HepG2 (cell line): ENCODE results near the gene TXNL4B. TPM values are rescaled to one million over a fixed set of nuclear protein-coding genes. Genes with fewer than 3 reads are reported as not detected.
A peak's percentile ranks its signal among the peaks of the same experiment; 100 is the strongest.

Experiments
- ASH2L ChIP-seq: fragments of 300-600, 200-600 bp; sonication (generic); IDR thresholded peaks from 2 replicates; pipeline ENCODE4 v1.7.0; 2017; ENCODE audit warnings: low read depth, mild to moderate bottlenecking, moderate library complexity, mixed read lengths, low read length; ENCODE audit not compliant: insufficient read length
- DMAP1 ChIP-seq: IDR thresholded peaks from 2 replicates; pipeline ENCODE4 v1.6.1; 2016
- EHMT2 ChIP-seq: fragments of 200-600 bp; sonication (generic); IDR thresholded peaks from 2 replicates; pipeline ENCODE4 v1.7.0; 2017; ENCODE audit warnings: antibody characterized with exemption, low read depth, low read length, borderline replicate concordance
- FOXC1 ChIP-seq: sonication (generic); formaldehyde crosslinking; IDR thresholded peaks from 2 replicates; pipeline ENCODE4 v1.8.0; 2022; ENCODE audit warnings: mild to moderate bottlenecking, missing genetic modification reagents, borderline replicate concordance
- SP5 ChIP-seq: IDR thresholded peaks from 2 replicates; pipeline ENCODE4 v1.6.1; 2016; ENCODE audit warnings: low read depth, borderline replicate concordance
- TBX2 ChIP-seq: sonication (generic); formaldehyde crosslinking; IDR thresholded peaks from 2 replicates; pipeline ENCODE4 v1.5.0; 2020; ENCODE audit warnings: missing genetic modification reagents, mild to moderate bottlenecking, borderline replicate concordance
- polyA plus RNA-seq, 8 experiments: library from polyadenylated mRNA; depleted of rRNA in 3 of 8; stranded (reverse) in 7 of 8; unstranded in 1 of 8; fragments of >200 nt; fragmentation: Illumina TruSeq in 4 of 8; extraction: Trizol in 4 of 8; gene quantifications; 2 replicates each; pipeline versions ENCODE4 v1.2.1 to v1.2.3, GENCODE V29; 2011 to 2016; ENCODE audit warnings: low read depth in 4 of 8, missing spikeins in 1 of 8, mixed read lengths in 1 of 8; ENCODE audit not compliant: insufficient read depth in 1 of 8
- total RNA-seq, 5 experiments: library from RNA; depleted of rRNA; stranded (reverse); fragments of >200 nt; fragmentation: Illumina TruSeq; extraction: Trizol; gene quantifications; 2 replicates each; pipeline ENCODE4 v1.2.3, GENCODE V29; 2016; ENCODE audit warnings: low read depth in 1 of 5
- TF ChIP-seq, protein P1 (sequence below): IDR thresholded peaks from 2 replicates; pipeline ENCODE4 v1.6.1; 2016; ENCODE audit warnings: mild to moderate bottlenecking
- TF ChIP-seq, protein P2 (sequence below): sonication (generic); formaldehyde crosslinking; IDR thresholded peaks from 2 replicates; pipeline ENCODE4 v1.4.0; 2020; ENCODE audit warnings: missing genetic modification reagents
- TF ChIP-seq, protein P3 (sequence below): sonication (generic); formaldehyde crosslinking; IDR thresholded peaks from 2 replicates; pipeline ENCODE4 v1.4.0; 2020; ENCODE audit warnings: missing genetic modification reagents
- TF ChIP-seq, protein P4 (sequence below): sonication (generic); formaldehyde crosslinking; IDR thresholded peaks from 2 replicates; pipeline ENCODE4 v1.4.0; 2020; ENCODE audit warnings: missing genetic modification reagents, borderline replicate concordance
- TF ChIP-seq, protein P5 (sequence below): sonication (generic); formaldehyde crosslinking; conservative IDR thresholded peaks from 2 replicates; pipeline ENCODE4 v1.4.0; 2020; ENCODE audit warnings: missing genetic modification reagents
- TF ChIP-seq, protein P6 (sequence below): sonication (generic); formaldehyde crosslinking; IDR thresholded peaks from 2 replicates; pipeline ENCODE4 v1.5.1; 2020; ENCODE audit warnings: mild to moderate bottlenecking, missing genetic modification reagents, moderate library complexity

TXNL4B gene
- total and polyA plus RNA-seq, 2 of the 13 experiments (the other 11 are each of a cell fraction or from before 2014, with no cell fraction given), result 17.4 to 18.3 TPM

DNA sequence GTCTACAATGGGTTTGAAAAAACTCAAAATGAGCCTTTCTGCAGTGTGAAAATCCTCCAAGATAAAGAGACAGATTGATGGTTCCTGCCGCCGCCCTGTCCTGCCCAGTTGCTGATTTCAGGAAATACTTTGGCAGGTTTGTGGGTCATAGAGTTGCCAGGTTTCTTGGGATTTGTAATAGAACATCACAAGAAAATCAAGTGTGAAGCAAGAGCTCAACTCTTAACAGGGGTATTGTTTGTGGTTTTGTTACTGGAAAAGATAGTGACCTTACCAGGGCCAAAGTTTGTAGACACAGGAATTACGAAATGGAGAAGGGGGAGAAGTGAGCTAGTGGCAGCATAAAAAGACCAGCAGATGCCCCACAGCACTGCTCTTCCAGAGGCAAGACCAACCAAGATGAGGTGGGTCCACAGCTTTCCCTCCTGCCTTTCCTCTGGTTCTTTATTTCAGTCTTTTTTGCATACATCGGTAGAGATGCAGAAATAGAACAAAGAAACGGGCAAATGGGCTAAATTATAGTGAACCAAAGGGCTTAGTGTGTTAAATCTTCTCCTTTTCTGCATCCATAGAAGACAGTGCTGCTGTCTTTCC, 39.1 kb downstream of the TXNL4B start, which contains the start of gene HP (continued):
- TF ChIP-seq, protein P1, sequence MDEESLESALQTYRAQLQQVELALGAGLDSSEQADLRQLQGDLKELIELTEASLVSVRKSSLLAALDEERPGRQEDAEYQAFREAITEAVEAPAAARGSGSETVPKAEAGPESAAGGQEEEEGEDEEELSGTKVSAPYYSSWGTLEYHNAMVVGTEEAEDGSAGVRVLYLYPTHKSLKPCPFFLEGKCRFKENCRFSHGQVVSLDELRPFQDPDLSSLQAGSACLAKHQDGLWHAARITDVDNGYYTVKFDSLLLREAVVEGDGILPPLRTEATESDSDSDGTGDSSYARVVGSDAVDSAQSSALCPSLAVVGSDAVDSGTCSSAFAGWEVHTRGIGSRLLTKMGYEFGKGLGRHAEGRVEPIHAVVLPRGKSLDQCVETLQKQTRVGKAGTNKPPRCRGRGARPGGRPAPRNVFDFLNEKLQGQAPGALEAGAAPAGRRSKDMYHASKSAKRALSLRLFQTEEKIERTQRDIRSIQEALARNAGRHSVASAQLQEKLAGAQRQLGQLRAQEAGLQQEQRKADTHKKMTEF (CRISPR knock-in tag), result peak; percentile 80
- peak; percentile 60; the same call in 1 of the 2 replicates for TF ChIP-seq DMAP1 (CRISPR knock-in tag)
- TF ChIP-seq, protein P2, sequence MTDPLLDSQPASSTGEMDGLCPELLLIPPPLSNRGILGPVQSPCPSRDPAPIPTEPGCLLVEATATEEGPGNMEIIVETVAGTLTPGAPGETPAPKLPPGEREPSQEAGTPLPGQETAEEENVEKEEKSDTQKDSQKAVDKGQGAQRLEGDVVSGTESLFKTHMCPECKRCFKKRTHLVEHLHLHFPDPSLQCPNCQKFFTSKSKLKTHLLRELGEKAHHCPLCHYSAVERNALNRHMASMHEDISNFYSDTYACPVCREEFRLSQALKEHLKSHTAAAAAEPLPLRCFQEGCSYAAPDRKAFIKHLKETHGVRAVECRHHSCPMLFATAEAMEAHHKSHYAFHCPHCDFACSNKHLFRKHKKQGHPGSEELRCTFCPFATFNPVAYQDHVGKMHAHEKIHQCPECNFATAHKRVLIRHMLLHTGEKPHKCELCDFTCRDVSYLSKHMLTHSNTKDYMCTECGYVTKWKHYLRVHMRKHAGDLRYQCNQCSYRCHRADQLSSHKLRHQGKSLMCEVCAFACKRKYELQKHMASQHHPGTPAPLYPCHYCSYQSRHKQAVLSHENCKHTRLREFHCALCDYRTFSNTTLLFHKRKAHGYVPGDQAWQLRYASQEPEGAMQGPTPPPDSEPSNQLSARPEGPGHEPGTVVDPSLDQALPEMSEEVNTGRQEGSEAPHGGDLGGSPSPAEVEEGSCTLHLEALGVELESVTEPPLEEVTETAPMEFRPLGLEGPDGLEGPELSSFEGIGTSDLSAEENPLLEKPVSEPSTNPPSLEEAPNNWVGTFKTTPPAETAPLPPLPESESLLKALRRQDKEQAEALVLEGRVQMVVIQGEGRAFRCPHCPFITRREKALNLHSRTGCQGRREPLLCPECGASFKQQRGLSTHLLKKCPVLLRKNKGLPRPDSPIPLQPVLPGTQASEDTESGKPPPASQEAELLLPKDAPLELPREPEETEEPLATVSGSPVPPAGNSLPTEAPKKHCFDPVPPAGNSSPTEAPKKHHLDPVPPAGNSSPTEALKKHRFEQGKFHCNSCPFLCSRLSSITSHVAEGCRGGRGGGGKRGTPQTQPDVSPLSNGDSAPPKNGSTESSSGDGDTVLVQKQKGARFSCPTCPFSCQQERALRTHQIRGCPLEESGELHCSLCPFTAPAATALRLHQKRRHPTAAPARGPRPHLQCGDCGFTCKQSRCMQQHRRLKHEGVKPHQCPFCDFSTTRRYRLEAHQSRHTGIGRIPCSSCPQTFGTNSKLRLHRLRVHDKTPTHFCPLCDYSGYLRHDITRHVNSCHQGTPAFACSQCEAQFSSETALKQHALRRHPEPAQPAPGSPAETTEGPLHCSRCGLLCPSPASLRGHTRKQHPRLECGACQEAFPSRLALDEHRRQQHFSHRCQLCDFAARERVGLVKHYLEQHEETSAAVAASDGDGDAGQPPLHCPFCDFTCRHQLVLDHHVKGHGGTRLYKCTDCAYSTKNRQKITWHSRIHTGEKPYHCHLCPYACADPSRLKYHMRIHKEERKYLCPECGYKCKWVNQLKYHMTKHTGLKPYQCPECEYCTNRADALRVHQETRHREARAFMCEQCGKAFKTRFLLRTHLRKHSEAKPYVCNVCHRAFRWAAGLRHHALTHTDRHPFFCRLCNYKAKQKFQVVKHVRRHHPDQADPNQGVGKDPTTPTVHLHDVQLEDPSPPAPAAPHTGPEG (CRISPR knock-in tag), result 0 out of 2 replicates have a peak, but pooled peaks have one; percentile 42
- TF ChIP-seq, protein P3, sequence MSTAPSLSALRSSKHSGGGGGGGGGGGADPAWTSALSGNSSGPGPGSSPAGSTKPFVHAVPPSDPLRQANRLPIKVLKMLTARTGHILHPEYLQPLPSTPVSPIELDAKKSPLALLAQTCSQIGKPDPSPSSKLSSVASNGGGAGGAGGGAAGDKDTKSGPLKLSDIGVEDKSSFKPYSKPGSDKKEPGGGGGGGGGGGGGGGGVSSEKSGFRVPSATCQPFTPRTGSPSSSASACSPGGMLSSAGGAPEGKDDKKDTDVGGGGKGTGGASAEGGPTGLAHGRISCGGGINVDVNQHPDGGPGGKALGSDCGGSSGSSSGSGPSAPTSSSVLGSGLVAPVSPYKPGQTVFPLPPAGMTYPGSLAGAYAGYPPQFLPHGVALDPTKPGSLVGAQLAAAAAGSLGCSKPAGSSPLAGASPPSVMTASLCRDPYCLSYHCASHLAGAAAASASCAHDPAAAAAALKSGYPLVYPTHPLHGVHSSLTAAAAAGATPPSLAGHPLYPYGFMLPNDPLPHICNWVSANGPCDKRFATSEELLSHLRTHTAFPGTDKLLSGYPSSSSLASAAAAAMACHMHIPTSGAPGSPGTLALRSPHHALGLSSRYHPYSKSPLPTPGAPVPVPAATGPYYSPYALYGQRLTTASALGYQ (CRISPR knock-in tag), result peak; percentile 56
- TF ChIP-seq, protein P4, sequence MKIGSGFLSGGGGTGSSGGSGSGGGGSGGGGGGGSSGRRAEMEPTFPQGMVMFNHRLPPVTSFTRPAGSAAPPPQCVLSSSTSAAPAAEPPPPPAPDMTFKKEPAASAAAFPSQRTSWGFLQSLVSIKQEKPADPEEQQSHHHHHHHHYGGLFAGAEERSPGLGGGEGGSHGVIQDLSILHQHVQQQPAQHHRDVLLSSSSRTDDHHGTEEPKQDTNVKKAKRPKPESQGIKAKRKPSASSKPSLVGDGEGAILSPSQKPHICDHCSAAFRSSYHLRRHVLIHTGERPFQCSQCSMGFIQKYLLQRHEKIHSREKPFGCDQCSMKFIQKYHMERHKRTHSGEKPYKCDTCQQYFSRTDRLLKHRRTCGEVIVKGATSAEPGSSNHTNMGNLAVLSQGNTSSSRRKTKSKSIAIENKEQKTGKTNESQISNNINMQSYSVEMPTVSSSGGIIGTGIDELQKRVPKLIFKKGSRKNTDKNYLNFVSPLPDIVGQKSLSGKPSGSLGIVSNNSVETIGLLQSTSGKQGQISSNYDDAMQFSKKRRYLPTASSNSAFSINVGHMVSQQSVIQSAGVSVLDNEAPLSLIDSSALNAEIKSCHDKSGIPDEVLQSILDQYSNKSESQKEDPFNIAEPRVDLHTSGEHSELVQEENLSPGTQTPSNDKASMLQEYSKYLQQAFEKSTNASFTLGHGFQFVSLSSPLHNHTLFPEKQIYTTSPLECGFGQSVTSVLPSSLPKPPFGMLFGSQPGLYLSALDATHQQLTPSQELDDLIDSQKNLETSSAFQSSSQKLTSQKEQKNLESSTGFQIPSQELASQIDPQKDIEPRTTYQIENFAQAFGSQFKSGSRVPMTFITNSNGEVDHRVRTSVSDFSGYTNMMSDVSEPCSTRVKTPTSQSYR, result peak; percentile 75; the same call in 1 of the 2 replicates
- TF ChIP-seq, protein P5, sequence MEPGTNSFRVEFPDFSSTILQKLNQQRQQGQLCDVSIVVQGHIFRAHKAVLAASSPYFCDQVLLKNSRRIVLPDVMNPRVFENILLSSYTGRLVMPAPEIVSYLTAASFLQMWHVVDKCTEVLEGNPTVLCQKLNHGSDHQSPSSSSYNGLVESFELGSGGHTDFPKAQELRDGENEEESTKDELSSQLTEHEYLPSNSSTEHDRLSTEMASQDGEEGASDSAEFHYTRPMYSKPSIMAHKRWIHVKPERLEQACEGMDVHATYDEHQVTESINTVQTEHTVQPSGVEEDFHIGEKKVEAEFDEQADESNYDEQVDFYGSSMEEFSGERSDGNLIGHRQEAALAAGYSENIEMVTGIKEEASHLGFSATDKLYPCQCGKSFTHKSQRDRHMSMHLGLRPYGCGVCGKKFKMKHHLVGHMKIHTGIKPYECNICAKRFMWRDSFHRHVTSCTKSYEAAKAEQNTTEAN (CRISPR knock-in tag), result peak; percentile 42; the same call in 1 of the 2 replicates
- peak; percentile 45 for TF ChIP-seq ASH2L
- peak; percentile 20; the same call in 1 of the 2 replicates for TF ChIP-seq EHMT2
- TF ChIP-seq SP5, result peak; percentile 37; the same call in 1 of the 2 replicates
- TF ChIP-seq FOXC1, result peak; percentile 28; the same call in 1 of the 2 replicates
- TF ChIP-seq TBX2 (CRISPR knock-in tag), result peak; percentile 83
- TF ChIP-seq, protein P6, sequence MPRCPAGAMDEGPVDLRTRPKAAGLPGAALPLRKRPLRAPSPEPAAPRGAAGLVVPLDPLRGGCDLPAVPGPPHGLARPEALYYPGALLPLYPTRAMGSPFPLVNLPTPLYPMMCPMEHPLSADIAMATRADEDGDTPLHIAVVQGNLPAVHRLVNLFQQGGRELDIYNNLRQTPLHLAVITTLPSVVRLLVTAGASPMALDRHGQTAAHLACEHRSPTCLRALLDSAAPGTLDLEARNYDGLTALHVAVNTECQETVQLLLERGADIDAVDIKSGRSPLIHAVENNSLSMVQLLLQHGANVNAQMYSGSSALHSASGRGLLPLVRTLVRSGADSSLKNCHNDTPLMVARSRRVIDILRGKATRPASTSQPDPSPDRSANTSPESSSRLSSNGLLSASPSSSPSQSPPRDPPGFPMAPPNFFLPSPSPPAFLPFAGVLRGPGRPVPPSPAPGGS (CRISPR knock-in tag), result 0 out of 2 replicates have a peak, but pooled peaks have one; percentile 23
